Measurements from ENCODE around the gene SLC5A11. TPM values are rescaled to one million over a fixed set of nuclear protein-coding genes. Genes with fewer than 3 reads are reported as not detected.

SLC5A11 gene
- total RNA-seq, 1 experiment from 2014 or later: 0.22 TPM

DNA sequence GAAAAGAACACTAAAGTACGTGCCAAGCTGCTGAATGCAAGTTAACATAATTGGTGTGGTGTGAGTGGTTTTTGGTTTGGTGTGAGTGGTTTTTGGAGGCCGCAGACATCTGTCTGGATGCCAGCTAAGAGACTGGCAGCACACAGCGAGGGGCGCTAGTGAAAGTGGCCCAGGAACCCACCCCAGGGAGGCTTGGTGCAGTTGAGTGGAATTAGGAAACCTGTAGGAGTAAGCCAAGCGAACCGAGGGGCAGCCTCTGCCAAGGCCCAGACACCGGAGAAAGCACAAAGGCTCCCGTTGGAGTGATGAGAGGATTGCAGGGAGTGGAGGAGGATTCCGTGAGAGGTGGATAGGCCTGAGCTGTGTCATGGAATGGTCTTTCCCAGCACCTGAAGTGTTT is 24.6 kb upstream of the SLC5A11 start:
- Mint-ChIP-seq H3K27ac (peak overlapping the region in 2 of 3 experiments; percentile 64 to 90; a peak in 4 of 7 replicates), H3K4me3 (peak overlapping the region in 1 of 2 experiments; percentile 21; a peak in 1 of 5 replicates), H3K4me1 (no peaks in the 10 kb centered on the region), H3K9me3 (no peaks in the 10 kb centered on the region), H3K27me3 (ENCODE audit: low read depth) (no peaks in the 10 kb centered on the region; the same call in 1 of the 2 replicates), H3K36me3 (ENCODE audit: insufficient read depth in 1 of 3, low read depth in 3 of 3) (peaks cover 55 to 95% (median 92%) of the 10 kb centered on the region in 3 experiments; a peak in 6 of 7 replicates)
- no peak overlapping the region for H3K23ac ChIP-seq (ENCODE audit: insufficient read length, low read depth, low read length)
- WGBS (ENCODE audit: extremely low coverage, insufficient read length, low lambda C conversion rate): no CpG with 5 or more reads among the region's 9 CpGs
- H2BK5ac ChIP-seq (ENCODE audit: insufficient read length, low read length): no peak overlapping the region
- H4K20me1 ChIP-seq (ENCODE audit: control insufficient read depth, insufficient read depth, insufficient read length): peaks cover 2% of the 10 kb centered on the region
- TF ChIP-seq, protein P1, sequence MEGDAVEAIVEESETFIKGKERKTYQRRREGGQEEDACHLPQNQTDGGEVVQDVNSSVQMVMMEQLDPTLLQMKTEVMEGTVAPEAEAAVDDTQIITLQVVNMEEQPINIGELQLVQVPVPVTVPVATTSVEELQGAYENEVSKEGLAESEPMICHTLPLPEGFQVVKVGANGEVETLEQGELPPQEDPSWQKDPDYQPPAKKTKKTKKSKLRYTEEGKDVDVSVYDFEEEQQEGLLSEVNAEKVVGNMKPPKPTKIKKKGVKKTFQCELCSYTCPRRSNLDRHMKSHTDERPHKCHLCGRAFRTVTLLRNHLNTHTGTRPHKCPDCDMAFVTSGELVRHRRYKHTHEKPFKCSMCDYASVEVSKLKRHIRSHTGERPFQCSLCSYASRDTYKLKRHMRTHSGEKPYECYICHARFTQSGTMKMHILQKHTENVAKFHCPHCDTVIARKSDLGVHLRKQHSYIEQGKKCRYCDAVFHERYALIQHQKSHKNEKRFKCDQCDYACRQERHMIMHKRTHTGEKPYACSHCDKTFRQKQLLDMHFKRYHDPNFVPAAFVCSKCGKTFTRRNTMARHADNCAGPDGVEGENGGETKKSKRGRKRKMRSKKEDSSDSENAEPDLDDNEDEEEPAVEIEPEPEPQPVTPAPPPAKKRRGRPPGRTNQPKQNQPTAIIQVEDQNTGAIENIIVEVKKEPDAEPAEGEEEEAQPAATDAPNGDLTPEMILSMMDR (conservative IDR thresholded peaks at IDR 0.05): no peak
- no peak for DNase-seq
- H2BK20ac ChIP-seq (ENCODE audit: low read depth, low read length, poor library complexity, severe bottlenecking): no peak overlapping the region
- no peak overlapping the region for H2AFZ ChIP-seq (ENCODE audit: low read length)
- H2BK15ac ChIP-seq (ENCODE audit: low read depth, low read length): no peak overlapping the region
- no peak overlapping the region for H3K56ac ChIP-seq (ENCODE audit: insufficient read length, low read depth, low read length)
- H4K5ac ChIP-seq (ENCODE audit: insufficient read length, low read depth, low read length): no peak overlapping the region
- H3K27ac ChIP-seq (ENCODE audit: insufficient read length, low read depth, low read length): no peak overlapping the region
- no peak overlapping the region for H2AK5ac ChIP-seq (ENCODE audit: insufficient read length, low read length)
- H2BK12ac ChIP-seq (ENCODE audit: insufficient read length, low read depth, low read length): no peak overlapping the region
- H3K79me1 ChIP-seq (ENCODE audit: insufficient read depth, low read depth, low read length, poor library complexity, severe bottlenecking): no peaks in the 10 kb centered on the region
- H3K79me2 ChIP-seq (ENCODE audit: insufficient read depth, low read length): no peaks in the 10 kb centered on the region
- H3T11ph ChIP-seq (ENCODE audit: low read length): no peak overlapping the region
- no peak overlapping the region for H3K4me2 ChIP-seq (ENCODE audit: insufficient read depth, insufficient read length, low read length)
- no peak overlapping the region for H4K8ac ChIP-seq (replicated peaks; ENCODE audit: insufficient read length, low read depth, low read length)
- no peaks in the 10 kb centered on the region for H3K4me1 ChIP-seq (ENCODE audit: insufficient read depth, low read length)
- no peaks in the 10 kb centered on the region for H3K9me3 ChIP-seq (ENCODE audit: control insufficient read depth, low read depth, low read length)
- no peak overlapping the region for H3K4ac ChIP-seq (ENCODE audit: low read depth, low read length)
- no peak overlapping the region for H2BK120ac ChIP-seq (ENCODE audit: low read depth, low read length, poor library complexity, severe bottlenecking)
- no peak overlapping the region for H3K9ac ChIP-seq (ENCODE audit: extremely low read depth, insufficient read length, low read length)
- no peak overlapping the region for H3K14ac ChIP-seq (ENCODE audit: insufficient read depth, low read length)
- no peak overlapping the region for H3K18ac ChIP-seq (ENCODE audit: insufficient read length, low read depth, low read length)
- H4K91ac ChIP-seq (ENCODE audit: insufficient read length, low read depth, low read length): no peak overlapping the region
- no peaks in the 10 kb centered on the region for H3K27me3 ChIP-seq (ENCODE audit: insufficient read depth, low read length)
- H3K23me2 ChIP-seq (ENCODE audit: insufficient read length, low read depth, low read length, poor library complexity, severe bottlenecking): no peaks in the 10 kb centered on the region

All from H9 (cell line).